ENCODE data around the gene ZMPSTE24. TPM values are rescaled to one million over a fixed set of nuclear protein-coding genes. Genes with fewer than 3 reads are reported as not detected.
A peak's percentile ranks its signal among the peaks of the same experiment; 100 is the strongest.
"Not testable (repeated sequence)": the region's sequence is repeated elsewhere in the genome, so short reads cannot be mapped to it uniquely, and the experiment has no call there.

The ZMPSTE24 gene
- total RNA-seq, 2 experiments from 2014 or later = 29.5 to 30.5 TPM

DNA sequence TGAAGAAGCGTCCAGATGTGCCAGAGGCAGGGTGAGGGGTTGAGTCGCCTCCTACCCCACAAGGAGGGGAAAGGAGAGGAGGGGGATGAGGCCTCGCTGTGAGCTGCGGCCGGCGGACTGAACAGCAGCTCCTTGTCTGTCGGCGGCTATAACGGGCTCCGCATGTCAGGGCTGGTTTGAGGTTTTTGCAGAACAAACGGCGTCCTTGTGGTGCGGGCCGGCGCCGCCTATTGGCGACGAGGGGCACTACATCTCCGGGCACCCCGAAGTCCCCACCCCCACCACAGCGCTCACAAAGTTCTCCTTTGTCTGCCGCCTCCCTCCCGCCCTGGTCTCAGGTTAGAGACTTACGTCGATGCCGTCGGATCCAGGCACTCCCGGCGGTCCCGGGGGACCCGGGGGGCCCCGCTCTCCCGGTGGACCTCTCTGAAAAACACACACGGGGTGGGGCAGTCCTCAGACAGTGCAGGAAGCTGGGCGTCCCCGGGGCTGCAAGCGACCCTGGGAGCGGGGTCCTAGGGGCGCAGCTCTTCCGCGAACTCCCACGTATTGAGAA, 57.3 kb downstream of the ZMPSTE24 start:
- H3K4me1 Mint-ChIP-seq (ENCODE audit: low read depth) = peaks cover 47% of the 10 kb centered on the region
- no peak overlapping the region for H3K27ac Mint-ChIP-seq
- intact Hi-C loops (cut with micrococcal nuclease) = loop anchor here (1.0 to 5.0 kb wide), 4 partner anchors 23 to 162 kb away; partner anchors contain the start of gene ZMPSTE24

DNA sequence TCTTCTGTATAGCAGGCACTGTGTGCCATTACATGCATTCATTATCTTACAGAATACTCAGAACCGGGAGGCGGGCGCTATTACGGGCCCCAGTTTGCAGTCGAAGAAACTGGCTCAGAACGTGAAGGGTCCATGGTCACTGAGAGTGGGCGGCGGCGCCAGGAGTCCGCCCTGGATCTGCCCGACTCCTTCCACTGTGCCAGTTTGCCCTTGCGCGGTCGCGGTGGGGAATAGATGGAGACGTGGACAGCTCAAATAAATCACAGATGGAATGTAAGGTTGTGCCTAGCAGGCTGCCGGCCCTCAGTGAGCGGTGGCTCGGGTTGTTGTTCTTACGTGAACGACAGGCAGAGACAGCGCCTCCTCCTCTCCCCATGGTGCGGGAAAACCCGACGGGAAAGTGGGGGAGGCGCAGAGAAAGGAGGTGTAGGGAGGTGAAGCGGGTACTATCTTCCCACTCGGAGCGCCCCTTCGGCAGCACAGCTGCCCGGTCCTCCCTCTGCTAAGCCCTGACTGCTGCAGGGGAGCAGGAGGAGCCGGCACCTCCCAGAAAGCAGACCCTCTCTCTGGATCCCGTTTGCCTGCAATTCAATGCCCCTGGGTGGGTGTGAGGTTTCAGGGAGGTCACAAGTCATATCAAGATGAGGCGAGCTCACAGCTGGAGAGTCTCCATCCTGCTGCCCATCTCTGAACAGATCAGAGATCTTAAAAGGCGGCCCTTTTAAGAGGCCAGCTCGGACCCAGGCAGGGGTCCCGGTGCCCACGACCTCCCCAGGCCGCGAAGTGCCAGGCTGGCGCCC, 58.0 kb downstream of the ZMPSTE24 start:
- POLR2A ChIA-PET = interaction anchor here (0.9 to 1.3 kb wide), 5 partner anchors 20 to 82 kb away, joined by 3 to 5 read pairs (median 3); partner anchors contain the start of gene SMAP2
- Mint-ChIP-seq H3K4me3 (peak overlapping the region; percentile 85), H3K36me3 (peaks cover 2% of the 10 kb centered on the region), H3K9me3 (no peaks in the 10 kb centered on the region), H3K4me1 (ENCODE audit: low read depth) (peaks cover 47% of the 10 kb centered on the region), H3K27ac (peak overlapping the region; percentile 56), H3K27me3 (peaks cover 9% of the 10 kb centered on the region)
- peak; percentile 56 for DNase-seq
- CTCF ChIA-PET = interaction anchor here (0.6 to 7.5 kb wide), 26 partner anchors 18 to 650 kb away, joined by 3 to 96 read pairs (median 4); partner anchors contain the start of gene ZMPSTE24
- intact Hi-C loops (cut with micrococcal nuclease) = loop anchor here (1.0 to 5.0 kb wide), 4 partner anchors 23 to 163 kb away; partner anchors contain the start of gene ZMPSTE24

More for the DNA sequence above, 57.3 kb downstream of the ZMPSTE24 start:
- ChIA-PET CTCF (interaction anchor here (0.6 to 7.5 kb wide), 40 partner anchors 17 to 649 kb away, joined by 3 to 96 read pairs (median 4); partner anchors contain the start of genes PPT1 and ZMPSTE24), POLR2A (interaction anchor here (1.1 to 1.3 kb wide), 4 partner anchors 20 to 74 kb away, joined by 3 to 5 read pairs (median 4); partner anchors contain the start of gene SMAP2)
- peaks cover 9% of the 10 kb centered on the region for H3K27me3 Mint-ChIP-seq
- H3K36me3 Mint-ChIP-seq = peaks cover 2% of the 10 kb centered on the region
- H3K4me3 Mint-ChIP-seq = peak overlapping the region; percentile 85
- peak; percentile 91 for DNase-seq
- no peaks in the 10 kb centered on the region for H3K9me3 Mint-ChIP-seq

DNA sequence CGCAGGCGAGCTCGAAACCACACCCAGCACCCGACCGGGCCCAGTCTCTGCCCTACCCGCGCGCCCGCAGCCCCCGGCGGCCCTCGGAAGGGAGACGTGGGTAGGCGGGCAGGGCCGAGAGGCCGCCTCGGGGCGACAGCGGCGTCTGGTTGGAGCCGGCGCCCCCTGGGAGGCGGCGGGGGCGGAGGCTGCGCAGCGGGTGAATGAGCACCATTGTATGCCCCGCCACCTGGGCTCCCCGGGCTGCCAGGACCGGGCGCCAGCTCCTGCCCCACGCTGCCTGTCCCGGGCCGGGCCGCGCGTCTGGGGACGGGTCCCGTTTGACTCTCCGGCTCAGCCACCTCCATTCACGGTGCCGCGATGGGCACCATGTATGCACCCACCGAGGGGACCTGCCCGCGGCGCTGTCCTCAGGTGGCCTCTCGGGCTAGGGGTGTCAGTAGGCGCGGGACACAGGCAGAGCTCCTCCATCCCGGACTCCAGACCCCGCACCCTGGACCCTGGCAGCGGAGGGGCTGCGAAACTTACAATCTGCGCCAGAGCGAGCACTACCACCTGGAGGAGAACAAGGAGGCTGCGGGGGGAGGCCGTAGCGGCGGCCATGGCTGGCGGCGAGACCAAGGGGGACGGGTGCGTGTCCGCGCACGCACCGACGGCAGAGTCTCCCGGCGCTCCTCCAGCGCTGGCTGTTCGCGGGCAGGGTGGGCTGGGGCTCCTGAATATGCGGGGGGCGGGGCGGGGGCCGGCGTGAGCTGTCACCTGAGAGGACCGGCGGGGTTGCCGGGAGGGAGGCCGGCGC, 58.8 kb downstream of the ZMPSTE24 start, which contains the start of gene COL9A2:
TSS of gene COL9A2 (minus strand) at position 692 of the 799 bp plus-strand sequence. CDS start at position 603, 89 bp downstream.
- H3K4me1 Mint-ChIP-seq (ENCODE audit: low read depth) = peaks cover 47% of the 10 kb centered on the region
- CTCF ChIA-PET = interaction anchor here (0.8 to 7.5 kb wide), 16 partner anchors 18 to 173 kb away, joined by 3 to 96 read pairs (median 10); partner anchors contain the start of gene ZMPSTE24
- peaks cover 2% of the 10 kb centered on the region for H3K36me3 Mint-ChIP-seq
- peaks cover 9% of the 10 kb centered on the region for H3K27me3 Mint-ChIP-seq
- no peak within 1 kb of the TSS for H3K27ac Mint-ChIP-seq
- POLR2A ChIA-PET = interaction anchor here (0.9 to 1.1 kb wide), 4 partner anchors 24 to 164 kb away, joined by 3 to 5 read pairs (median 3); no protein-coding TSS in a partner anchor
- peak within 1 kb of the TSS; percentile 85 for H3K4me3 Mint-ChIP-seq
- intact Hi-C loops (cut with micrococcal nuclease) = loop anchor here (5.0 kb wide), 1 partner anchor 59 kb away; the partner anchor contains the start of gene ZMPSTE24
- peak; percentile 71 for DNase-seq
- H3K9me3 Mint-ChIP-seq = no peaks in the 10 kb centered on the region

DNA sequence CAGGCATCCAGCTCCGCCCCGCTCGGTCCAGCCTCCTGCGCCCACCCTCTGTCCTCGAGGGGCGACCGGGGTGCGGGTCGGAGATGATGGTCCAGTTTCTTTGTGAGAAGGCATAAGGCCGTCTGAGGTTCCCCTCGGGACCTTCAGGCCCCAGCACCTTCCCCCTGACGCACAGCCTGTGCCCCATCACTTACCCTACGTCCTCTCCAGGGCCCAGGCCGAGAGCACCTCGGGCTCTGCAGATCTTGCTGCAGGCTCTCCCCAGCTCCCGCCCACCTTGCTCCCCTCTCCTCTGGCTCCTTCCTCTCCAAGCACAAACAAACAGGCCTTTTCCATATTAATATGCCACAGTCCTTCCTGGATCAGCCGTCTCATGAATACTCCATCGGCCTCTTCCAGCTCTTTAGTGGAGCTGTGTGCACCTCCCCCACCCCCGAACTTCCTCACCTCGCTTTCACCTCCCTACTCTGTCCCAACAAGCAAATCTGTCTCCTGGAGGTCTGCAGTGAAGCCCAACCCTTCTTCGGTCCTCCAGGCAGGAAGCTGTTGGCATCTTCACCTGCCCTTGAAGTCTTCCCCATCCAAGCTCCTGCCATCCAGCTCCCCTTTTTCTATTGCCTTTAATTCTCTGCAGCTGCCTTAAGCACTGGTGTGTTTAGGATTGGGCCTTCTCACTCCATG, 59.5 kb downstream of the ZMPSTE24 start:
- intact Hi-C loops (cut with micrococcal nuclease) = loop anchor here (5.0 kb wide), 1 partner anchor 60 kb away; the partner anchor contains the start of gene ZMPSTE24
- Mint-ChIP-seq H3K27me3 (peaks cover 9% of the 10 kb centered on the region), H3K4me1 (ENCODE audit: low read depth) (peaks cover 42% of the 10 kb centered on the region), H3K9me3 (no peaks in the 10 kb centered on the region), H3K36me3 (peaks cover 2% of the 10 kb centered on the region), H3K27ac (no peak overlapping the region), H3K4me3 (peak overlapping the region; percentile 30)
- no peak for DNase-seq
- CTCF ChIA-PET = interaction anchor here (0.6 to 7.5 kb wide), 8 partner anchors 15 to 174 kb away, joined by 3 to 96 read pairs (median 18); no protein-coding TSS in a partner anchor
- POLR2A ChIA-PET = interaction anchor here (1.1 kb wide), 1 partner anchor 165 kb away, joined by 3 read pairs; no protein-coding TSS in a partner anchor

DNA sequence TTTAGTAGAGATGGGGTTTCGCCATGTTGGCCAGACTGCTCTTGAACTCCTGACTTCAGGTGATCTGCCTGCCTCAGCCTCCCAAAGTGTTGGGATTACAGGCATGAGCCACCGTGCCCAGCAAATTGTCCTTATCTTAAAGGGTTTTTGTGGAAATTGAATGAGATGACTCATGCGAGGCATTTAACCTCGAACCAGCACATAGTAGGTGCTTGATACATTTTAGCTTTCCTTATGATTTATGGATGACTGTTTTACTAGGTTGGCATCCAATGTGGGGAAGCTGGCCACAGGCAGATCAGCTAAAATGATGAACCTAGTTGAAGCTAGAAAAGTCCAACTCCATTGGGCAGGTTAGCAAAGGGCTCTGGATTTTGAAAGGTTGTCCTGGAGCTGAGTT, 60.4 kb downstream of the ZMPSTE24 start:
- DNase-seq = no peak
- Mint-ChIP-seq H3K27me3 (peaks cover 9% of the 10 kb centered on the region), H3K9me3 (no peaks in the 10 kb centered on the region), H3K27ac (no peak overlapping the region), H3K4me1 (ENCODE audit: low read depth) (peaks cover 34% of the 10 kb centered on the region), H3K4me3 (no peak overlapping the region), H3K36me3 (peaks cover 2% of the 10 kb centered on the region)
- ChIA-PET POLR2A (no interaction called here), CTCF (interaction anchor here (1.0 to 7.5 kb wide), 4 partner anchors 21 to 175 kb away, joined by 3 to 96 read pairs (median 12); no protein-coding TSS in a partner anchor)
- intact Hi-C loops (cut with micrococcal nuclease) = loop anchor here (5.0 kb wide), 1 partner anchor 61 kb away; the partner anchor contains the start of gene ZMPSTE24

DNA sequence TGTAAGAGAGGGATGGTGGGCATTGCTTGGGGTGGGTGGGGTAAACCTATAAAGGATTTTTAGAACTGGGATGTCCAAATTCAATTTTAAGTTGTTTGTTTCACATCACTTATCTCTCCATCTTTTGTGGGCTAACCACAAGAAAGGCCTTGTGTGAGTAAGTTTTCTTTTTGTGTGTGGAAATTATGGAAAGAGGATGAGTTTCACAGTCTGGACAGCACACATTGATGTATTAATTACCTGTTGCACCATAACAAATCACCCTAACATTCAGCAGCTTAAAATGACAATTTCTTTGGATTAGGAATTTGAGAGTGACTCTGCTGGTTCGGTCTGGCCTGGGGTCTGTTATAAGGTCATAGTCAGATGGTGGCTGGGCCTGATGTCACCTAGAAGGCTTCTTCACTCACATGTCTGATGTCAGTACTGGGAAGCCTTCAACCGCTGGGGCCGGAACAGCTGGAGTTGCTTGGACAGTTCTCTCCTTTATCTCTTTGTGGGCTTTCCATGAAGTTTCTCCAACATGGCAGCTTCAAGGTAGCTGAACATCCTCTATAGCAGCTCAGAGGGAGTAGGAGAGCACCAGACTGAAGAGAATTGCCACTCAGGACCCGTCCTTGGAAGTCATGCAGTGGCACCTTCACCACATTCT, 61.1 kb downstream of the ZMPSTE24 start:
- intact Hi-C loops (cut with micrococcal nuclease) = loop anchor here (5.0 kb wide), 1 partner anchor 62 kb away; the partner anchor contains the start of gene ZMPSTE24
- POLR2A ChIA-PET = no interaction called here
- H3K4me3 Mint-ChIP-seq = no peak overlapping the region

DNA sequence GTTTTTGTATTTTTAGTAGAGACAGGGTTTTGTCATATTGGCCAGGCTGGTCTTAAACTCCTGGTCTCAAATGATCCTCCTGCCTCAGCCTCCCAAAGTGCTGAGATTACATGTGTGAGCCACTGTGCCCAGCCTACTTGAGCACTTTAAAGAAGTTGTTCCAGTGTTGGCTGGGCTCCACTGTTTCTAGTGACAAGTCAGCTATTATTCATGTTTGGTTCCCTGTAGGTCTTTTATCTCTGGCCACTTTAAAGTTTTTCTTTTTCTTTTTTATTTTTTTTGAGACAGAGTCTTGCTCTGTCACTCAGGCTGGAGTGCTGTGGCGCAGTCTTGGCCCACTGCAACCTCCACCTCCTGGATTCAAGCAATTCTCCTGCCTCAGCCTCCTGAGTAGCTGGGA, 73.4 kb downstream of the ZMPSTE24 start:
- H3K4me3 Mint-ChIP-seq; H3K27ac Mint-ChIP-seq; H3K9me3 Mint-ChIP-seq; POLR2A ChIA-PET; H3K36me3 Mint-ChIP-seq; H3K27me3 Mint-ChIP-seq; H3K4me1 Mint-ChIP-seq (ENCODE audit: low read depth); DNase-seq; intact Hi-C loops (cut with micrococcal nuclease): not testable (repeated sequence)
- CTCF ChIA-PET = interaction anchor here (0.9 kb wide), 1 partner anchor 182 kb away, joined by 3 read pairs; no protein-coding TSS in a partner anchor

More for the DNA sequence above, 61.1 kb downstream of the ZMPSTE24 start:
- Mint-ChIP-seq H3K9me3 (no peaks in the 10 kb centered on the region), H3K27me3 (peaks cover 9% of the 10 kb centered on the region), H3K36me3 (peaks cover 2% of the 10 kb centered on the region), H3K27ac (no peak overlapping the region), H3K4me1 (ENCODE audit: low read depth) (peaks cover 29% of the 10 kb centered on the region)
- CTCF ChIA-PET = interaction anchor here (1.0 to 7.5 kb wide), 4 partner anchors 20 to 175 kb away, joined by 3 to 96 read pairs (median 12); no protein-coding TSS in a partner anchor
- no peak for DNase-seq

DNA sequence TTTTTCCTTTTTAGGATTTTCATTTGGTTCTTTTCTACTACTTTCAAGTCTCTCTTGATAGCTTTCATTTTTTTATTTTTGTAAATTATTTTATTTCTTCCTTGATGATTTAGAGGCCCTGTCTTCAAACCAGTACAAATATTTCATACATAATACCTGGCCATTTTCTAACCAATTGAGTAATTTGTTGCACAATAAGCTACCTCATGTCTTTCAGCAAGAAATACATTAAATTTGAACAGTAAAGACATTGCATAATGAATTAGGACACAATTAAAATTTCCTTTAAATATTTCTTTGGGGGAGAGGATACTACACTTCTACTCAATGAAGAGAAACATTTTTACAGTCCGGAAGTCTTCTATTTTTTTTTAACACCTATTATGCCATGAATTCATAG, 74.7 kb downstream of the ZMPSTE24 start:
- Mint-ChIP-seq H3K4me3 (no peak overlapping the region), H3K4me1 (ENCODE audit: low read depth) (no peaks in the 10 kb centered on the region), H3K27me3 (no peaks in the 10 kb centered on the region), H3K27ac (no peak overlapping the region), H3K36me3 (no peaks in the 10 kb centered on the region), H3K9me3 (peaks cover 3% of the 10 kb centered on the region)
- POLR2A ChIA-PET = no interaction called here
- DNase-seq = no peak
- CTCF ChIA-PET = interaction anchor here (0.7 to 1.1 kb wide), 3 partner anchors 15 to 188 kb away, joined by 3 to 4 read pairs (median 3); no protein-coding TSS in a partner anchor
- intact Hi-C loops (cut with micrococcal nuclease) = no loop called here

DNA sequence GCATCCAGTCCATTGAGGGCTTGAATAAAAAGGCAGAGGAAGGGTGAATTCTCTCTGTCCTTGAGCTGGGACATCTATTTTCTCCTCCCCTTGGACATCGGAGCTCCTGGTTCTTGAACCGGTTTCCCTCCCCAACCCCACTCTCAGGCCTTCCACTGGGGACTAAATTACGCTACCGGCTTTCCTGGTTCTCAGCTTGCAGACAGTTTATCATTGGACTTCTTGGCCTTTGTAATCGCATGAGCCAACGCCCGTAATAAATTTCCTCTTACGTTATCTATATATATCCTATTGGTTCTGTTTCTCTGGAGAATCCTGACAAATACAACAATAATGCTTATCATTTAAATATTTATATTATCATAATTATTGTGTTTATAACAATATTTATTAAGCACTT, 79.4 kb downstream of the ZMPSTE24 start:
- intact Hi-C loops (cut with micrococcal nuclease) = no loop called here
- CTCF ChIA-PET = interaction anchor here (0.7 to 9.6 kb wide), 22 partner anchors 9 to 418 kb away, joined by 3 to 282 read pairs (median 9); partner anchors contain the start of gene COL9A2
- DNase-seq = no peak
- peaks cover 34% of the 10 kb centered on the region for H3K4me1 Mint-ChIP-seq (ENCODE audit: low read depth)
- H3K9me3 Mint-ChIP-seq = no peaks in the 10 kb centered on the region
- H3K4me3 Mint-ChIP-seq = no peak overlapping the region
- H3K36me3 Mint-ChIP-seq = no peaks in the 10 kb centered on the region
- H3K27ac Mint-ChIP-seq = no peak overlapping the region
- POLR2A ChIA-PET = interaction anchor here (2.5 kb wide), 1 partner anchor 185 kb away, joined by 9 read pairs; no protein-coding TSS in a partner anchor
- H3K27me3 Mint-ChIP-seq = no peaks in the 10 kb centered on the region

Data from activated CD4-positive, alpha-beta memory T cell treated with anti-CD3 and anti-CD28 coated beads for 36 hours (primary cell).